GM21390 (cell line): ENCODE results near the gene AQP6.

Experiments
- ATAC-seq: cut with Tn5 transposase; IDR thresholded peaks from one replicate; pipeline ENCODE4 v1.9.1; 2021; ENCODE audit not compliant: unreplicated experiment

Gene AQP6

DNA sequence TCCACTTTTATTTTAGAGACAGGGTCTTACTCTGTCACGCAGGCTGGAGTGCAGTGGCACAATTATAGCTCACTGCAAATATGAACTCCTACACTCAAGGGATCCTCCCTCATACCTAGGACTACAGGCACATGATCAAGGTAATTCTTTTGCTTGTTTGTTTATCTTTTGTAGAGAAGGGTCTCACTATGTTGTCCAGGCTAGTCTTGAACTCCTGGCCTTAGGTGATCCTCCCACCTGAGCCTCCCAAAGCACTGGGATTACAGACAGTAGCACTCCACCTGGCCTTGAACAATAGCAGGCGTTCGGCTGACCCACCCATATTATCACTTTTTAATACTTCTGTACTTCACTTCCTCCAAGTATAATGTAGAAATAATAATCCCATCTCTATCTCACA, 53.9 kb downstream of the AQP6 start:
- ATAC-seq: no peak
